Fibroblast of skin of left quadriceps (primary cell): ENCODE data around the gene NOTCH2.

Source experiments
- DNase-seq, 2 experiments: peaks; one replicate each; pipeline ENCODE4 v3.0.0-alpha.2; 2013; ENCODE audit warnings: low read depth in 2 of 2

The NOTCH2 gene

GRCh38 chr1:119908661-119909060 is 160.8 kb downstream of the NOTCH2 start:
- no peak for DNase-seq

GRCh38 chr1:119906927-119907652 is 162.4 kb downstream of the NOTCH2 start:
- DNase-seq, result no peak

GRCh38 chr1:119903443-119903835 is 166.0 kb downstream of the NOTCH2 start:
- no peak for DNase-seq

- no peak for DNase-seq
Measured at GRCh38 chr1:119902775-119903442, 166.6 kb downstream of the NOTCH2 start.

GRCh38 chr1:119898981-119899720 is 170.3 kb downstream of the NOTCH2 start:
- DNase-seq, result no peak

- no peak for DNase-seq
Measured at GRCh38 chr1:119898530-119898929, 170.9 kb downstream of the NOTCH2 start.

- no peak for DNase-seq
Measured at GRCh38 chr1:119896303-119896702, 173.2 kb downstream of the NOTCH2 start, which contains the start of gene ADAM30. ADAM30 (minus strand) TSS chr1:119896515; CDS start chr1:119896336, 179 bp downstream.

GRCh38 chr1:119895102-119895501 is 174.4 kb downstream of the NOTCH2 start:
- DNase-seq, result no peak

- DNase-seq, result no peak
Measured at GRCh38 chr1:119893827-119894700, 175.4 kb downstream of the NOTCH2 start.

- DNase-seq, result no peak
Measured at GRCh38 chr1:119893238-119893791, 176.1 kb downstream of the NOTCH2 start.

- no peak for DNase-seq
Measured at GRCh38 chr1:119891386-119891785, 178.1 kb downstream of the NOTCH2 start.

- DNase-seq, result no peak
Measured at GRCh38 chr1:119888476-119888875, 181.0 kb downstream of the NOTCH2 start.

- no peak for DNase-seq
Measured at GRCh38 chr1:119887427-119887826, 182.0 kb downstream of the NOTCH2 start.

GRCh38 chr1:119885903-119886783 is 183.3 kb downstream of the NOTCH2 start:
- no peak for DNase-seq

GRCh38 chr1:119884711-119885110 is 184.8 kb downstream of the NOTCH2 start:
- no peak for DNase-seq

- no peak for DNase-seq
Measured at GRCh38 chr1:119883826-119884225, 185.6 kb downstream of the NOTCH2 start.

GRCh38 chr1:119882132-119883049 is 187.1 kb downstream of the NOTCH2 start:
- no peak for DNase-seq

- no peak for DNase-seq
Measured at GRCh38 chr1:119879510-119880434, 189.7 kb downstream of the NOTCH2 start.
